HTERT RPE-1 (cell line): ENCODE data around the gene IGSF8.
"Not testable (repeated sequence)": the region's sequence is repeated elsewhere in the genome, so short reads cannot be mapped to it uniquely, and the experiment has no call there.

ENCODE experiments used
- in situ Hi-C: fragments of 300-500 bp; cut with MboI; formaldehyde crosslinking; loops from 4 replicates; pipeline ENCODE4 v1.14.3; 2020; ENCODE audit warnings: low sequenced_read_pairs

The IGSF8 gene

DNA sequence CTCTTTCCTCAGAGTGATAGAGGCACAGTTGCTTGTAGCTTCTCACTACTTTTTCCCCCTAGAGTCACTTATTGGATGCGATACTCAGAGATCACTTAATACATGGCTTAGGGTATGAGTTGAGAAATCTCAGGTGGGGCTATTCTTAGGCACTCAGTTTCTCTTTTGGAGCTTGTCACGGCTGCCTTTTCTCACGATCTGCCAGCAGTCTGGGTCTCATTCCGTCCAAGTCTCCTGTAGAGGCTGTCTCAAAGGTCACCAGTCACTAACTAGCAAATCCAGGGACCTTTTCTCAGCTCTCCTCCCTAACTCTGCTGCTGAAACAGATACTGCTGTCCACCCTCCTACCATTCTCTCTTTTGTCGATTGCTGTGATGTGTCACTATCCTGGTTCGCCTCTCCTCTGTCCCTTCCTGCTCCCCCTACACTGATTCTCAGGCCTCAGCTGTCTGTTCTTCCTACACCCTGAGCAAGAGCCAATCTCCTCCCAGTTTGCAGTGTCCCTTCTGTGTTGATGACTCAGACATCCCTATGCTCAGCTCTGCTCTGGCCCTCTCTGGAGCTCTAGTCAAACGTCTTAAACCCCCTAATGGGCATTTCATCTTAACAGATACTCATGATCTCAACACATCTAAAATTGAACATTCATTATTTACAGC is 29.6 kb upstream of the IGSF8 start:
- in situ Hi-C loops = no loop called here

DNA sequence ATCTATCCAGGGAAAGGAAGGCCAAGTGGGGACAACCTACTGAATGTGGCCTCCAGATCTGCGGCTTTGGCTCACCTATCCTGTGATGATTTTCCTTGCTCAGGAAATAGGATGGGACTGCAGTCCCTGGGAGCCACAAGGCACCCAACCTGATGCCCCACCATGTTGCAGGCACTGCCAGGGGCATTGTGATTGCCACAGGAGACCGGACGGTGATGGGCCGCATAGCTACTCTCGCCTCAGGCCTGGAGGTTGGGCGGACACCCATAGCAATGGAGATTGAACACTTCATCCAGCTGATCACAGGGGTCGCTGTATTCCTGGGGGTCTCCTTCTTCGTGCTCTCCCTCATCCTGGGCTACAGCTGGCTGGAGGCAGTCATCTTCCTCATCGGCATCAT is 29.0 kb upstream of the IGSF8 start:
- in situ Hi-C loops = no loop called here

DNA sequence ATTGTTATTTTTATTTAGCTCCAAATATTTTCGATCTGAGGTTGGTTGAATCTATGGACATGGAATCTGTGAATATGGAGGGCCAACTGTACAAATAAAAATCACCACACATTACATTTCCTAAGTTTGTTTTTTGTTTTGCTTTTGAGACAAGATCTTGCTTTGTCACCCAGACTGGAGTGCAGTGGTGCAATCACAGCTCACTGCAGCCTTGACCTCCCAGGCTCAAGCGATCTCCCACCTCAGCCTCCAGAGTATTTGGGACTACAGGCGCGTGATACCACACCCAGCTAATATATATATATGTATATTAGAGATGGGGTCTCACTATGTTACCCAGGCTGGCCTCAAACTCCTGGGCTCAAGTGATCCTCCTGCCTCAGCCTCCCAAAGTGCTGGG is 27.9 kb upstream of the IGSF8 start:
- in situ Hi-C loops = not testable (repeated sequence)

DNA sequence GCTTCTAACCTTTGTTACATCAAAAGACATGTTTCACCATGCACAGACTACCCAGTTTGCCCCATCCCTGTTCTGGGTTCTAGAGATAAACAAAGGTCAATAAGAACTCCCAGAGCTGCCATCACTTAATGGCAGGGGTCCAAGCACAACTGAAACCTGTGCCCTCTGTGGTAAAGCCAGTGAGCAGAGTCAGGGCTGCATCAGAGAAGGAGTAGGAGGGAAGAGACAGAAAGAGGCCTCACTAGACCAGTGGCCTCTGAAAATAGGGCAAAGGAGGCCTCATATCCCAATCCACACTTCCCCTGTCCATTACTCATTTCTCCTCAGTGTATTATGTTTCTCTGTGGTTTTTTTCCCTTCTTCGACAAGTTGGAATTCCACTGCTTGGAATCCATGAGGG is 27.3 kb upstream of the IGSF8 start:
- in situ Hi-C loops = no loop called here

DNA sequence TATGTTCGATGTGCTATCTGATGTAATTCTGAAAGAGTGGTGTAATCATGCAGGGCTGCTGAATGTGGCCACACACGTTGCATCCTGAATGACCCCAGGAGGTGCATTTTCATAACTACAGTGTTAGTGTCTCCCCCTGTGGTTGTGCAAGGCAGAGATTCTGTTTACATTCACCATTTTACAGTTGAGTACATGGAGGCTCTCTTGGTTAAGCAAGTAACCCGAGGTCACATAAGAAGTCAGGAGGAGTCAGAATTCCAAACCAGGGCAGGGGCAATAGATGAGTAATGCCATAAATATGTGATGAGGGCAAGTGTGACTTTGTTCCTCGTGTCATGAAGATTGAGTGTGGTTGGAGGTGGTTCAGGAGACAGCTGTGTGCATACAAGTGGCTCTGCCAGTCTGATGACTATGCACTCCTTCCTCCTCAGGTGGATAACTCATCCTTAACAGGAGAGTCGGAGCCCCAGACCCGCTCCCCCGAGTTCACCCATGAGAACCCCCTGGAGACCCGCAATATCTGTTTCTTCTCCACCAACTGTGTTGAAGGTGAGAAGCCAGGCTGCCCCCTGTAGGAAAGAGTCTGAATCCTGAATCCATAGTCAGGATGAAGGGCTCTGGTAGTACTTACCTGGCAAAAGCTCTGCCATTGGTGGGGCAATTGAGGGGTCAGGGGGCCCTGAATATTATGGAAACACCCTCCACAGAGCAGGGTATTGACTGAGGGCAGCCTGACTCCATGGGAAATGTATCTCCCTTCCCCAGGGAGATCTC is 26.5 kb upstream of the IGSF8 start:
- in situ Hi-C loops = no loop called here

DNA sequence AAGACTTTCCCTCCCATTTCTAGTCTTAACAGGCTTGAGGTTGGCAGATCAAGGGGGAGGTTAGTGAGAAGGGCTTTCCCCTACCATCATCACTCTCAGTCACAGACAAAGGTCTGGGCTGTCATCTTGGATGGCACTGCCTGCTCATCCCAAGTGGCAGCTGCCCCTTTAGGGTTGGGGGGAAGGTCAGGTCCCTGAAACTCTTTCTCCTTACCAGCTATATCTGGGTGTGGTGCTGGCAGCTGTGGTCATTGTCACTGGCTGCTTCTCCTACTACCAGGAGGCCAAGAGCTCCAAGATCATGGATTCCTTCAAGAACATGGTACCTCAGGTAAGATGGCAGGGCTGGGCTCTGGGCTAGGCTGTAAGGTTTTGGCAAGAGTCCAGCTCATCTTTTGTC is 25.3 kb upstream of the IGSF8 start:
- in situ Hi-C loops = no loop called here

DNA sequence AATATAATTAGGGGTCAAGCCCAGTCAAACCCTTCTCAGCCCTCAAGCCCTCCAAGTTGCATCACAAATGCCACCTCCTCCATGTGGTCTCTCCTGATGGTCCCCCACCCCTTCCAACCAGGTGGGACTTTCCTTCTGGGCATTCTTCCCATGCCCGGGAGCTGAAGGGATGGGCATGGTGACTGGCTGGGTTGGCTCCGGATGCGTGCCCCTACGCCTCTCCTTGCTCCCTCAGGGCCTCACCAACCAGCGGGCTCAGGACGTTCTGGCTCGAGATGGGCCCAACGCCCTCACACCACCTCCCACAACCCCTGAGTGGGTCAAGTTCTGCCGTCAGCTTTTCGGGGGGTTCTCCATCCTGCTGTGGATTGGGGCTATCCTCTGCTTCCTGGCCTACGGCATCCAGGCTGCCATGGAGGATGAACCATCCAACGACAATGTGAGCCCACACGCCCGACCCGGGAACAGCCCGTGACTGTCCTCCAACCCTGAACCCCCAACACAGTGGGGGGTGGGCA is 24.6 kb upstream of the IGSF8 start:
- in situ Hi-C loops = no loop called here

DNA sequence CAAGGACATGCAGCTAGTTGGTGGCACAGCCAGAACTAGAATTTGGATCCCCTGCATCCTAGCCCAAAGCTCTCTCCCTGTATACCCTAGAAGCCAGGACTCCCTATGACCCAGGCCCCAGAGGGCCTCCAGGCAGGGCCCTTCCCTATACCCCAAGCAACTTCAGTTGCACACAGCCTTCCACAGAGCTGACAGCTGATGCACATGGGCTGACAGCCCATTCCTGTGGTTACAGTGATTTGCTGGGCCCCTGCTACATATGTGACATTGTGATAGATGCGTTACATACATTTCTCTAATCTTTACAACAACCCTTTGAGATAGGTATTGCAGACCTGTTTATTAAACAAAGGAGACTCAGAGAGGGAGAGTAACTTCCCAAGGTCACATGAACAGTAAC is 23.0 kb upstream of the IGSF8 start:
- in situ Hi-C loops = no loop called here

DNA sequence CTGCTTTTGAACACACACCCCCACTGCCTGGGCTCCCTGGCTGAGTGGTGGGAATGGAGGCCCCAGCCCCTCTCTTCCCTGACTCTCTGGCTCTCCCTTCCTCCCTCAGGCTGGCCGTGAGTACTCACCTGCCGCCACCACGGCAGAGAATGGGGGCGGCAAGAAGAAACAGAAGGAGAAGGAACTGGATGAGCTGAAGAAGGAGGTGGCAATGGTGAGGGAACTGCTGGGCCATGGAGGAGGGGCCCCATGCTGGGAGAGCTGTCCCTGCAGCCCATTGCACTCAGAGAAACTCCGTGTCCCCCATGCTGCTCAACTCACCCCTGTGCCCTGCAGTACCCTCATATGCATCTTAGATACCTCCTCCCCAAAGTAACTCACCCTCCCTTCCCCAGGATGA is 22.4 kb upstream of the IGSF8 start:
- in situ Hi-C loops = no loop called here

DNA sequence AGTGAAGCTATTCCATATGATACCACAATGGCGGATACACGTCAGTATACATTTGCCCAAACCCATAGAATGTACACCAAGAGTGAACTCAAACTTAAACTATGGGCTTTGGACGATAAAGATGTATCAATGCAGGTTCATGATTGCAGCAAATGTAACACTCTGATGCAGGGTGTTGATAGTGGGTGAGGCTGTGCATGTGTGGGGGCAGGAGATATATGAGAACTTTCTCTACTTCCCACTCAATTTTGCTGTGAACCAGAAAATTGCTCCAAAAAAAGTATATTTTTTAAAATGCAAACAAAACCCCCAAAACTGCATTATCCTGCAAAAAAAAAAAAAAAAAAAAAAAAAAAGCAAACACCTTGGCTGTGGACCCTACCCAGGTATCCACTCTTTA is 20.5 kb upstream of the IGSF8 start:
- in situ Hi-C loops = no loop called here

DNA sequence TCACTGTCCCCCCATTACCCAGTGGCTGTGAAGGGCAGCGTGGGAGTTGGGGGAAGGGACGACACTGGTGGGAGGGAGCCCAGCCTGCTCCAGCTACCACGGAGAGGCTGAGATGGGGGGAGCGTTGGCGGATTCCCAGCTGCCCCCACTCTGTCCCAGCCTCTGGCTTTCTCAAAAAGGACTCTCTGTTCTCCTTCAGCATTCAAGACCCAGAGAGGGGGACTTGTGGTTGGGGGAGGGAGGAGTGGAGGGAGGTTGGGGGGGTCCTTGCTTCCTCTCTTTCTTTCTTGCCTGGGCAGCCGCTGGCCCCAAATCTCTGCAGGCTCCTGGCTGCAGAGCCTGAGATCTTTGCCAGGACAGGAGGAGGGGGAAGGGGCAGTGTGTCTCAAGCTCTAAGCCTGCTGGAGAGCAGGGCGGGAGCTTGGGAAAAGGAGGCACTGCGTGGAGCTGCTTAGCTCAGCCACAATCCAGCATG is 19.3 kb upstream of the IGSF8 start:
- in situ Hi-C loops = no loop called here

DNA sequence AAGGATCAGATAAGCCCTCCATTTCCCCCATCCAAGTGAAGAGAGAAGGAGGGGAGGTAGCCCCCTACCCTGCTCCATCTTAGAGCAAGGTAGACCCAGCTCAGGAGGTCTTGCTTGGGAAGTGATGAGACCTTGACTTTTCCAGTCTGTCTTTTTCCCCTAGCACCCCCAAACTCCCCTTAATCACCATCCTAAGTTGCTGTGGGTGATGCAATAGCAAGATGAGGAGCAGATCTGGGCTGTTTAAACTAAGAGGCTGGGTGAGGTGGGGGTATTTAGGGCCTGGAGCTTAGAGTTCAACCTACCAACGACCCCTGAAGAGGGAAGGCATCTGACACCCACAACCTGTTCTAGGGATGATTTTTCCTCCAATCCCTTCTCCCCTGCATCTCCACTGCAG is 18.9 kb upstream of the IGSF8 start:
- in situ Hi-C loops = no loop called here

DNA sequence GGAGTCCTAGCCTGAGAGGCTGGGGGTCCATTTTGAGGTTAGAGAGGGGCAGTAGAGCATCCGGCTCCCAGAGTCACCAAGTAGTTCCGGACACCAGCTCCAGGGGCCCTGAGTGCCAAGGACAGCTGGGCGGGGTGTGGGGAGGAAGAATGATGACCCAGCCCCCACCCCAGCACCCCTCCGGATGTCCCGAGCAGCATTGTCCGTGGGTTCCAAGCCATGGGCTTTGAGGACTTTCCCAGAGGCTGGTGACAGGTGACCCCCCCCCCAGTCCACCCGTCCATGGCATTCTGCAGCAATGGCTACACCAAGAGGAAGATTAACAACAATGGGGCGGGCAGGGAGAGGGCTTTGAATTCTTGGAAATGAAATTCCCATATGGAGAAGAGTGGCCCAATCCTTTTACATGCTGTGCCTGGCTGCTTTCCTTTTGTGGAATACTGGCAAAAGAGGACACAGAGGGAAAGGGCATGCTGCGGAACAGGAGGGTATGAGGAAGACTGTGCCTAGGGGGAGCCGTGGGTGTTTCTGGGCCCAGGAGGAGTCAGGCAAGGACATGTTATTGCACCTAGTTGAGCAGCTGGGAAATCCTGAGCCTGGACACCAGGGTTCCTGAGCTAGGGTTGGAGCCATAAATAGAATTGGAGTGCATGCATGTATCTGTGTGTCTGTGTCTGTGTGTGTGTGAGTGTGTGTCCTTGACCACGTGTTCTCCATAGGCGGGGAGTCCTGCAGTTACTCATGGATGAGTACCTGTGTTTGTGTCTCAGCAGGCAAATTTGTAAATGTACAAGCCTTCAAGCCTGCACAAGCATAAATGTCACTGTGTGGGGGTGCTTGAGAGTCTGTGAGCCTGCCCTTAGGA is 18.1 kb upstream of the IGSF8 start:
- in situ Hi-C loops = no loop called here

DNA sequence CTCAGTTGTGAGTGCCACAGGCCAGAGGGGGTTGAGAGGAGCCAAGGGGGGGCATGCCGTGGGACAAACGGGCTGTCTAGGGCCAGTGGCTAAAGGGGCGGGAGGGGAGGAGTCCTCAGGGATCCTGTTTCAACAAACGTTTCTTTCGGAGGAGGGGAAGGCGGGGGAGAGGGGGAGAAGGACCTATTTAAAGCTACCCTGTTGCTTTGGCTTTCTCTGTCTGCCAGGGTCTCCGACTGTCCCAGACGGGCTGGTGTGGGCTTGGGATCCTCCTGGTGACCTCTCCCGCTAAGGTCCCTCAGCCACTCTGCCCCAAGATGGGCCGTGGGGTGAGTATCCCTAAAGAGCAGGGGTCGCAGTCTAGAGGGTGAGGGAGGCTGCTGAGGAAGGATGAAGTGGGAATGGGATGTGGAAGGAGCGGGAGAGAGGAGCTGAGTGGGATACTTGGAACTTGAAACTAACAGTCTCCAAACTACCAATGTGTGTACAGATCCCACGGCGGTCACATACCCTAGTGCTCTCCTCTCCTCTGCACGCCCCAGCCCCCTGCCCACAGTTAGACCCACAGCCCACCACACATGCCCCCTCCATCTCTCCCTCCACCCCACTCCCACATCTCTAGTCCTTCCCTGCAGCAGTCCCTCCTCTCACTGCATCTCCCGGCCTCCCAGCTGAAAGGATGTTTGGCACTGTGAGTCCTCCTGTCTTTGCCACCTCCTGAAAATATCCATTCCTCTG is 17.3 kb upstream of the IGSF8 start, which contains the start of gene ATP1A2:
TSS of gene ATP1A2 (plus strand) at position 215 of the 738 bp plus-strand sequence. CDS start at position 318, 103 bp downstream.
- in situ Hi-C loops = no loop called here

DNA sequence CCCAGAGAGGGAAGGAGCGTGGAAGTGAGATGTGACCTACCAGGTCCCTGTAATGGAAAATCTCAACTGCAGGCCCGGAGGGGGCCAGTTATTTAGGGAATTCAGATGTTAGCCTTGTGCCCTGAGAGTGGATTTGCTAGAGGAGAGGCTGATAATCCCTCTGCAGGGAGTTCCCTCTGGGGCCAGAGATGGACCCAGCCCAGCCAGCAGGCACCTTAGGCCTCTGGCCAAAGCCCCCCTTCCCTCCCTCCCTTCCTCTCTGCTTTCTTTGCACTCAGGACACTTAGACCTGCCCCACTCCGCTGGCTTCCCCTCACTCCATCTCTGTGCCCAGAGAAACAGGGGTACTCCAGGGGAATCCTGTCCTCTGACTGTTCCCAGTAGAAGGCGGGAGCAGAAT is 15.7 kb upstream of the IGSF8 start:
- in situ Hi-C loops = no loop called here

DNA sequence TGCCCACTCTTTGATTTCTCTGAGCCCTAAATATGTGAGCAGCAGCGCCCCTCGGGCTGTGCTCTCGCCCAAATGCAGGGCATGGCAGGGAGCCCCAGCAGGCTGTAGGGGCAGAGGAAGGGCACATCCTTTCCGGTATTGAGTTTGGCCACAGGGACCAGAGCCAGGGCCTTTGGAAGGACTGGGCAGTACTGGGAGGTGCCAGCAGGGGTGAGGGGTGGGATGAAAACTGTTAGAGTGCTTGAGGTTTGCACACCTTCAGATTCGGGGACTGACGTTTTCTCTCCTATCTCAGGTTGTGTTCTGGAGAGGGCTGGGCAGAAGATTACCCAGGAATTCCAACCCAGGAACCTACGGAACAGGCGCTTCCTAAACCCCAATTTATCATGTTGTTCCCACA is 15.0 kb upstream of the IGSF8 start:
- in situ Hi-C loops = no loop called here

DNA sequence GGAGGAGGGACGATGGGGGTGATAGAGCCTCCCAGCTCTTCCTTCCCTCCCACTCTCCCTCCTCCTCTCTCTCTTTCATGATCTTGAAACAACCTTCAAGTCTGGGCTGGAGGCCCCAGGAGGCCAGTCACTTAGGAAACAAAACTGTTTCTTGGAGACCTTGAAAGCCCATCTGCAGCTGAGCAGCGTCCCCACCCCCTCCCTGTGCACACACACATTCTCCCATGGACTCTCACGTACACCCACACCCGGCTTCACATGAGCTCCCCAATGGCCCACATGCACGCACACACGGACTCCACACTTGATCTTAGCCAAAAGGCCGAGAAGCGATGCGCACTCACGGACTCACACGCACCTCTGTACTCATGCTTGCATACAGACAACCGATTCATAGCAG is 13.9 kb upstream of the IGSF8 start:
- in situ Hi-C loops = no loop called here

DNA sequence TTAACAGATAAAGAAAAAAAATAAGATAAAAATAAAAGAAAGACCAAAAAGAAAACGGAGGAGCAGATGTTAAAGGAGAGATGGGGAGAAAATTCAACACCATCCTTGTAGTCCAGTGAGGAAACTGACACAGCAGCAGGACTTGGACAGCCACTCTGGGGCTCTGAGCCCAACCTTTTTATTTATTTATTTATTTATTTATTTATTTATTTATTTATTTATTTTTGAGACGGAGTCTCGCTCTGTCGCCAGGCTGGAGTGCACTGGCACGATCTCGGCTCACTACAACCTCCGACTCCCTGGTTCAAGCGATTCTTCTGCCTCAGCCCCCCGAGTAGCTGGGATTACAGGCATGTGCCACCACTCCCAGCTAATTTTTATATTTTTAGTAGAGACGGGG is 13.0 kb upstream of the IGSF8 start:
- in situ Hi-C loops = not testable (repeated sequence)

DNA sequence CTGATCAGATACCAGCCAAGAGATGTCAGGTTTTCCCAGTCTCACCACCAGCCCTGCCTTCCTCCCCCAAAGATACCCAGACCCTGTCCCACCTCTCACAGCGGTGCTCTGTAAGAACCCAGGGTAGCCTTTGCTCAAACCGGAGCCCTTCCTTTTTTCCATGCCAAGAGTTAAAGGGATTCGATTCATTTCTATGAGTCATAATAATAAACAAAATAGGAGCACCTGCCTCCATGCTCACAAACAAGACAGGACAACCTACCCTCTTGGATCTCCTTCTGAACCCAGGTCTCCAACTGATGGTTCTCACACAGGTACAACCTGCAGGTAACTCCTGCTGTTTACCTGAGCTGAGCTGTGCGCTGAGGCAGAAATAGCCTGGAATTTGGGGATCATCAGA is 11.3 kb upstream of the IGSF8 start:
- in situ Hi-C loops = no loop called here

DNA sequence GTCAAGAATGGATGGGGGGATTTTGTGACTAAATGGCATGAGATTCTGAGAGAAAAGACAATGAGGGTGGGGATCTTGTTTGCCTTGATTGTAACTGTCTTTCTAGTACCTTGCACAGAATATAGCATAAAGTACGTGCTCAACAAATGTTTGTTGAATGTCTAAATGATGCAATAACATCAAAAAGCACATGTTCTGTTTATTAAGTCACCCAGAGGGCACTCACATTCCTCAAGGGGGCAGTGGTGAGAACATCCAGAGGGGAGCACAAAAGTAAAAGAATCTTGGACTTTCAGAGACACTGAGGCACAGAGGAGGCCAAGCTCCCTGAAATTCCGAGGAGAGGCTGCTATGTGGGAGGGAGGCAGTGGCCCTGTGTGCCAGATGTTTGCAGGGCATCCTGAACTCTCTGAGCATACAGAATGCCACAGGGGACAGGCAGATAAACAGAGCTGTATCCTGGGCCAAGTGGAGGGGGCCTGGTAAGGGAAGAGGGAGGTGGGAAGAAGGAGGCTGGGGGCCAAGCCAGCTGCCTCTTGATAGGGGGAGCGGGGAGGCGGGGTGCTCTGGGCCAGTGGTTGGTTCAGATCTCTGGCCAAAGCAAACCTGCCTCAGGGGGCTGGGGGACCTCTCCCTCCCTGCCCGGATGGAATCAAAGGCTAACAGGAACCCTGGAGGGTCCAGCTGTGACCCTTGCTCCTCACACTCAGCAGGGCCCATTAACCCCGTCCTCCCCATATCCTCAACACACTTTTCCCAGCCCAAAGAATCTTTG is 10.7 kb upstream of the IGSF8 start:
- in situ Hi-C loops = no loop called here
